GM13976 (cell line): ENCODE data around the gene IL9.

Experiments
- DNase-seq: peaks from one replicate; pipeline ENCODE4 v3.0.0; 2012; ENCODE audit warnings: low spot score
- CTCF ChIP-seq: IDR thresholded peaks from 2 replicates; pipeline ENCODE4 v1.5.1; 2012; ENCODE audit warnings: borderline replicate concordance, mild to moderate bottlenecking; ENCODE audit not compliant: insufficient read depth; ENCODE audit errors: extremely low read depth, missing control alignments, control extremely low read depth
- in situ Hi-C: fragments of 300-500 bp; cut with MboI; formaldehyde crosslinking; loops from one replicate; pipeline ENCODE4 v1.12.0; 2022; ENCODE audit warnings: low sequenced_read_pairs, mixed read lengths, inconsistent platforms; ENCODE audit not compliant: unreplicated experiment

IL9 gene

GRCh38 chr5:135842737-135843136 lies 52.9 kb downstream of the IL9 start:
- in situ Hi-C loops = loop anchor here (25.0 kb wide), 1 partner anchor 380 kb away; the partner anchor contains the start of gene TIFAB

More at GRCh38 chr5:135842737-135843136, 52.9 kb downstream of the IL9 start:
- DNase-seq = no peak
- TF ChIP-seq CTCF = no peak
